HG02798 (cell line): ENCODE results near the gene STRN.
"Not testable (repeated sequence)": the region's sequence is repeated elsewhere in the genome, so short reads cannot be mapped to it uniquely, and the experiment has no call there.

Experiments
- ATAC-seq: cut with Tn5 transposase; IDR thresholded peaks from one replicate; pipeline ENCODE4 v1.9.1; 2021; ENCODE audit warnings: mild to moderate bottlenecking; ENCODE audit not compliant: unreplicated experiment, poor library complexity

The STRN gene

GRCh38 chr2:36964496-36965058 lies 1.8 kb downstream of the STRN start:
- ATAC-seq: no peak

- ATAC-seq: no peak
Measured at GRCh38 chr2:36963734-36964133, 2.6 kb downstream of the STRN start.

- ATAC-seq: no peak
Measured at GRCh38 chr2:36963106-36963505, 3.2 kb downstream of the STRN start.

- ATAC-seq: no peak
Measured at GRCh38 chr2:36960773-36961172, 5.6 kb downstream of the STRN start.

- ATAC-seq: no peak
Measured at GRCh38 chr2:36960005-36960675, 6.2 kb downstream of the STRN start.

- ATAC-seq: no peak
Measured at GRCh38 chr2:36954977-36955607, 11.2 kb downstream of the STRN start.

GRCh38 chr2:36952748-36953197 lies 13.6 kb downstream of the STRN start:
- no peak for ATAC-seq

- no peak for ATAC-seq
Measured at GRCh38 chr2:36951574-36951973, 14.8 kb downstream of the STRN start.

GRCh38 chr2:36951027-36951518 lies 15.3 kb downstream of the STRN start:
- no peak for ATAC-seq

GRCh38 chr2:36949845-36950244 lies 16.5 kb downstream of the STRN start:
- ATAC-seq: no peak

GRCh38 chr2:36945240-36945639 lies 21.1 kb downstream of the STRN start:
- ATAC-seq: not testable (repeated sequence)

- no peak for ATAC-seq
Measured at GRCh38 chr2:36941867-36942266, 24.5 kb downstream of the STRN start.

GRCh38 chr2:36936526-36936925 lies 29.8 kb downstream of the STRN start:
- ATAC-seq: not testable (repeated sequence)

- ATAC-seq: not testable (repeated sequence)
Measured at GRCh38 chr2:36931688-36932087, 34.6 kb downstream of the STRN start.

GRCh38 chr2:36930787-36931410 lies 35.4 kb downstream of the STRN start:
- ATAC-seq: not testable (repeated sequence)

GRCh38 chr2:36926175-36927132 lies 39.9 kb downstream of the STRN start:
- not testable (repeated sequence) for ATAC-seq

- not testable (repeated sequence) for ATAC-seq
Measured at GRCh38 chr2:36922629-36923028, 43.7 kb downstream of the STRN start.

- ATAC-seq: no peak
Measured at GRCh38 chr2:36921984-36922383, 44.4 kb downstream of the STRN start.

GRCh38 chr2:36919041-36919837 lies 47.1 kb downstream of the STRN start:
- ATAC-seq: no peak
